HG03575 (cell line): ENCODE measurements around the gene GMNN.

Experiments
- ATAC-seq: cut with Tn5 transposase; IDR thresholded peaks from one replicate; pipeline ENCODE4 v1.9.1; 2021; ENCODE audit not compliant: unreplicated experiment, insufficient number of reproducible peaks, low FRiP score; ENCODE audit errors: extremely low read depth

Gene GMNN

DNA sequence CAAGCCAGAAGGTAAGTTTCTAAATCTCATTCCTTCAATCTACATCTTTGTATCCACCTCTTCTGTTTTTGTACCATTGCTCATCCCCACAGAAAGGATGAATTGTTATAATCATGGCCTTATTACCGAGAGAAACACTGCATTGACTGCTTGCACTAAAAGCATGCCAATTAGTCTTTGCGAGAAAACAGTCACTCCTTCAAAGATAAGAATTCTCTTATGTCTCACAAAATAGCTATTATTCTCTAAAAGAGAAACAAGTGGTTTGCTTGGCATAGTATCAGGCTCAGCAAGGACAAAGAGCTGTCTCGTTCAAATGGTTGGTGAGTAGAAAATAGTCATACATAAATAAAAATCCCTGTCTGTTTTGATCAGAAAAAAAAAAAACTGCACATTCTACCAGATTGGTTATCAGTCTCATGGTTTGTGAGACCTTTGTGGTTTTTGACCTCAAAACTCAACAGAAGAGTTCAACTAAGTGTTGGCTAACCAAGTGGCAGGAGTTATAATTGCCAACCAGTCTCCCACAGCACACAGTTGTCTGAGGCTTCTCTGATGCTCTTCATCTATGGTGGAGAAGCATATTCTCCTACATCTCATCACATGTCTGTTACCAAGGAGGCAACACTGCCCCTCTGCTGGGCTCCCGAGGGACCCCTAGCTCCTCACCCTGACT, 59.1 kb downstream of the GMNN start:
- no peak for ATAC-seq
